Measurements from ENCODE around the gene OR51B6.
"Not testable (repeated sequence)": the region's sequence is repeated elsewhere in the genome, so short reads cannot be mapped to it uniquely, and the experiment has no call there.

OR51B6 gene

GRCh38 chr11:5351208-5351607 lies at the start of gene OR51B6:
Gene OR51B6, plus strand, starts transcription at chr11:5351508. Its CDS starts 0 bp downstream, at chr11:5351508.
- no peak for DNase-seq (ENCODE audit: low read depth, low spot score)

- DNase-seq (ENCODE audit: low read depth, low spot score): no peak
Measured at GRCh38 chr11:5301846-5302245, 49.5 kb upstream of the OR51B6 start, which contains the start of gene OR51B4. Gene OR51B4, minus strand, starts transcription at chr11:5301946. Its CDS starts 0 bp downstream, at chr11:5301946.

GRCh38 chr11:5303626-5304025 lies 47.7 kb upstream of the OR51B6 start:
- DNase-seq (ENCODE audit: low read depth, low spot score): no peak

GRCh38 chr11:5304046-5304445 lies 47.3 kb upstream of the OR51B6 start:
- no peak for DNase-seq (ENCODE audit: low read depth, low spot score)

- DNase-seq (ENCODE audit: low read depth, low spot score): no peak
Measured at GRCh38 chr11:5307256-5308019, 43.9 kb upstream of the OR51B6 start.

GRCh38 chr11:5310423-5310822 lies 40.9 kb upstream of the OR51B6 start:
- no peak for DNase-seq (ENCODE audit: low read depth, low spot score)

GRCh38 chr11:5313326-5314023 lies 37.8 kb upstream of the OR51B6 start:
- not testable (repeated sequence) for DNase-seq (ENCODE audit: low read depth, low spot score)

- DNase-seq (ENCODE audit: low read depth, low spot score): no peak
Measured at GRCh38 chr11:5317292-5317691, 34.0 kb upstream of the OR51B6 start.

- DNase-seq (ENCODE audit: low read depth, low spot score): no peak
Measured at GRCh38 chr11:5324197-5324596, 27.1 kb upstream of the OR51B6 start, which contains the start of gene OR51B2. Gene OR51B2, minus strand, starts transcription at chr11:5324297. Its CDS starts 0 bp downstream, at chr11:5324297.

GRCh38 chr11:5335170-5335569 lies 16.1 kb upstream of the OR51B6 start:
- no peak for DNase-seq (ENCODE audit: low read depth, low spot score)

- DNase-seq (ENCODE audit: low read depth, low spot score): no peak
Measured at GRCh38 chr11:5336331-5336730, 15.0 kb upstream of the OR51B6 start.

GRCh38 chr11:5337253-5337652 lies 14.1 kb upstream of the OR51B6 start:
- not testable (repeated sequence) for DNase-seq (ENCODE audit: low read depth, low spot score)

- DNase-seq (ENCODE audit: low read depth, low spot score): no peak
Measured at GRCh38 chr11:5339771-5340322, 11.5 kb upstream of the OR51B6 start.

GRCh38 chr11:5343474-5344335 lies 7.6 kb upstream of the OR51B6 start, which contains the start of gene OR51B5:
Gene OR51B5, minus strand, starts transcription at chr11:5343524. Its CDS starts 0 bp downstream, at chr11:5343524.
- DNase-seq (ENCODE audit: low read depth, low spot score): no peak

GRCh38 chr11:5345831-5346230 lies 5.5 kb upstream of the OR51B6 start:
- DNase-seq (ENCODE audit: low read depth, low spot score): no peak

- no peak for DNase-seq (ENCODE audit: low read depth, low spot score)
Measured at GRCh38 chr11:5348551-5349194, 2.6 kb upstream of the OR51B6 start.

- DNase-seq (ENCODE audit: low read depth, low spot score): no peak
Measured at GRCh38 chr11:5349550-5349949, 1.8 kb upstream of the OR51B6 start.

GRCh38 chr11:5356031-5356430 lies 4.7 kb downstream of the OR51B6 start:
- DNase-seq (ENCODE audit: low read depth, low spot score): not testable (repeated sequence)

GRCh38 chr11:5362017-5362625 lies 10.8 kb downstream of the OR51B6 start:
- no peak for DNase-seq (ENCODE audit: low read depth, low spot score)

GRCh38 chr11:5363679-5364078 lies 12.4 kb downstream of the OR51B6 start:
- DNase-seq (ENCODE audit: low read depth, low spot score): no peak

Data from smooth muscle cell of the brain vasculature (primary cell).